GM21723 (cell line): ENCODE data around the gene TFDP2.
A peak's percentile ranks its signal among the peaks of the same experiment; 100 is the strongest.
"Not testable (repeated sequence)": the region's sequence is repeated elsewhere in the genome, so short reads cannot be mapped to it uniquely, and the experiment has no call there.

ENCODE experiments used
- ATAC-seq: cut with Tn5 transposase; IDR thresholded peaks from one replicate; pipeline ENCODE4 v1.9.1; 2021; ENCODE audit warnings: mild to moderate bottlenecking, moderate library complexity; ENCODE audit not compliant: unreplicated experiment

TFDP2 gene

GRCh38 chr3:141933421-141934300 lies 215.7 kb downstream of the TFDP2 start:
- no peak for ATAC-seq

- ATAC-seq, result no peak
Observed at GRCh38 chr3:141930801-141931200, 218.5 kb downstream of the TFDP2 start.

GRCh38 chr3:141929341-141929995 lies 219.9 kb downstream of the TFDP2 start:
- no peak for ATAC-seq

GRCh38 chr3:141928631-141929270 lies 220.6 kb downstream of the TFDP2 start:
- ATAC-seq, result no peak

GRCh38 chr3:141926929-141927328 lies 222.4 kb downstream of the TFDP2 start:
- ATAC-seq, result no peak

- not testable (repeated sequence) for ATAC-seq
Observed at GRCh38 chr3:141925677-141926076, 223.7 kb downstream of the TFDP2 start.

- no peak for ATAC-seq
Observed at GRCh38 chr3:141921316-141921715, 228.0 kb downstream of the TFDP2 start.

GRCh38 chr3:141920701-141921100 lies 228.6 kb downstream of the TFDP2 start:
- ATAC-seq, result no peak

- no peak for ATAC-seq
Observed at GRCh38 chr3:141915766-141916165, 233.6 kb downstream of the TFDP2 start.

GRCh38 chr3:141915016-141915415 lies 234.3 kb downstream of the TFDP2 start:
- ATAC-seq, result no peak

- ATAC-seq, result no peak
Observed at GRCh38 chr3:141914311-141914710, 235.0 kb downstream of the TFDP2 start.

GRCh38 chr3:141913150-141913811 lies 236.1 kb downstream of the TFDP2 start:
- peak; percentile 81 for ATAC-seq

GRCh38 chr3:141909986-141910385 lies 239.4 kb downstream of the TFDP2 start:
- not testable (repeated sequence) for ATAC-seq

- no peak for ATAC-seq
Observed at GRCh38 chr3:141909408-141909807, 239.9 kb downstream of the TFDP2 start.

- ATAC-seq, result no peak
Observed at GRCh38 chr3:141905129-141905528, 244.2 kb downstream of the TFDP2 start.

GRCh38 chr3:141904203-141904602 lies 245.1 kb downstream of the TFDP2 start:
- no peak for ATAC-seq

- no peak for ATAC-seq
Observed at GRCh38 chr3:141901914-141902313, 247.4 kb downstream of the TFDP2 start.

GRCh38 chr3:141900343-141900742 lies 249.0 kb downstream of the TFDP2 start:
- no peak for ATAC-seq

- ATAC-seq, result no peak
Observed at GRCh38 chr3:141898908-141899307, 250.4 kb downstream of the TFDP2 start.

- no peak for ATAC-seq
Observed at GRCh38 chr3:141895731-141896130, 253.6 kb downstream of the TFDP2 start.

GRCh38 chr3:141894524-141895176 lies 254.7 kb downstream of the TFDP2 start:
- no peak for ATAC-seq
